NCI-H187 (cell line): ENCODE measurements around the gene PAFAH1B1.
A peak's percentile ranks its signal among the peaks of the same experiment; 100 is the strongest.

Source experiments
- DNase-seq, 2 experiments: peaks; one replicate each; lab custom pipeline; 2025; lab: John Stamatoyannopoulos, UW

PAFAH1B1 gene

DNA sequence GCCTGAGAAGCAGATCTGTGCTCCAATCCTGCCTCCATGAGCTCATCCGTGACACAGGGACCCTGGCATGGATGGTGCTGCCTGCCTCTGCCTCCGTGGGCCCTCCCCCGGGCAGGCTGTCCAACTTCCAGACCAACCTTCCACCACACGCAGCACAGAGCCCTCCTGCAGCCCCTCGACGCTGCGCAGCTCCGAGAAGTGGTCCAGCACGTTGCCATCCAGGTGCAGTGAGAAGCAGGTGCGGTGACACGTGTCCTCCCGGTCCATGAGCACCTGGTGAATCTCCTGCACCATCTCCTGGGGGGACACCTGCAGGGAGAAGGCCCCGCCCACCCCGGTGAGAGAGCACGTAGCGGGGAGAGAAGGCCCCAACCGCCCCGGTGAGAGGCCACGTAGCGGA lies 109.7 kb downstream of the PAFAH1B1 start:
- DNase-seq: no peak

DNA sequence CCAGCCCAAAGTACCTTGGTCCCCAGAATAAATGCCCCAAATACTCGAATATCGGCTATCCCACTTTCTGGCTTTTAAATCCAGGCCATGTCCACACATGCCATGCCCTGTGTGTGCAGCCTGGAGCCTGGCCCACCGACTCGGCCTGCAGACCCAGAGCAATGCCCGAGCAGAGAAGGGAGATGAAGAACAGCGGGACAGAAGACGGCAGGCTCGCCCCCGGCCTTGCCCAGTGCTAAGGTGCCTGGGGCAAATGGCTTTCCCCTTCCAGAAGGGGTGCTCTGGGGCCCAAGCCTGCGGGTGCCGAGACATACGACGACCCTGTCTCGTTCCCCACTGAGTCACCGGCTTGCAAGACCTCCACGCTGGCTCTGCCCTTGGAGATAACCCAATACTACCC lies 110.2 kb downstream of the PAFAH1B1 start:
- no peak for DNase-seq

DNA sequence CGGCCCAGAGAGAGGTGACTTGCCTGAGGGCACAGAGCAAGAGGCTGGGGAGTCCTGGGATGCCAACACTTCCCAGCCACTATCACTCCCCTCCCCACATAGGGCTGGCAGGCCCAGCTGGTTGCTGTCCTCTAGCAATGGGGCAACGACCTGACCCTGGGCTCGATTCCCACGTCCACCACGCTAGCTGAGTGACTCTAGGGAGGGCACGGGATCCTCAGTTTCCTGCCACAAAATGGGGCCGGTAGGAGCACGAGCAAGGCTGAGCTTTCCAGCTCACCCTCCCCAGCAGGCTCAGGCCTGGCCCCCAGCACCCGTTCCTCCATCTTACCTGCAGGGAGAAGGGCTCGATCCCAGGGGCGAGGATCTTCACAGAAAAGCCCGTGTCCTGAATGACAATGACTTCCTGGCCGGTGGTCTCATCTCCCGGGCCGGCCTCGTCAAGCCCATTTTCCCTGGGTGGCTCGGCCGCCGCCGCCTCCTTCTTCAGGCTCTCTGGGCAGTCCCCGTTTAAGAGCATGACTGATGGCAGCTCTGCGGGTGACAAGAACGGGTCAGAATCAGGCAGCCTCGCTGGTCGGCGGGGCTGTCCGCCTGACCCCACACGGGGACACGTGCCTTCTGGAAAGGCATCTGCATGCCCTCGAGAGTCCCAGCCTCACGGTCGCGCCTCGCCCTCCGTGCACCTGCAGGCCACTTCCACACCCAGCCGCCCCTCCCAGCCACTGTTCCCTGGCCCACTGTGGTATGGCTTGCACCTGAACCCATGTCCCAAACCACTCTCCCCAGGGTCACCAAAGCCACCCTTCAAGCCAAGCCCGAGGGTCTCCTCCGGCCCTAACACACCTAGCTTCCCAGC lies 110.8 kb downstream of the PAFAH1B1 start:
- no peak for DNase-seq

DNA sequence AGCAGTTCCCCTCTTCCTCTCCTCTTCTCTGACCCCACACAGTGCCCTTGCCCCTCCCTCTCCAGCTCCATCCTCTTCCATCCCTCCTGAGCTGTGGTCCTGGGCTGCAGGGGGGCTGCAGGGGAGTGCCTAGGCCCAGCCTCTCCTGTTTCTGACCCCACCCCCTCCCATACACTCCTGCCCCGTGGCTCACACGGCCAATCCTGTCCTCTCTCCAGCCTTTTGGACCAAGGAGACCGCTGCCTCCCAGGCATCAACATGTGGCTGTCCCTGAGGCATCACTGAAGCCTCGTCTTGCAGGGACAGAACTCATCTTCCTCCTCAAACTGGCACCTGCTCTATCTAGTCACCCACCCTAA lies 111.4 kb downstream of the PAFAH1B1 start:
- DNase-seq: no peak

DNA sequence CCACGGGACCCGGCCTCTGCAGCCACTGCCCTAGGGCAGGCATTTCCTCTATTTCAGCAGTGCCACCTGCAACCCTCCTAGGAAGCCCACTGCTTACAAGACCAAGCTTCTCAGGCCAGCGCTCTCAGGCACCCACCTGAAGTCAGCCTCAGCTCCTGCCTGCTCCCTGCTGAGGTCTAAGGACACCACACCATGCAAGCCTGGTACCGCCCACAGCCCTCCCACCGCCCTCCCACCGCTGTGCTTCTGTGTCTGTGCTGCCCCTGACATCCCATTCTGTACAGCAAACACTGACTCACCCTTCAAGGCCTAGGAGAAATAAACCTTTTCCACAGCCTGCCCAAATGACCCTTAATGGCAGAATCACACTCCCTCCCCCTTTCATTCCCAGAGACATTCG lies 111.8 kb downstream of the PAFAH1B1 start:
- no peak for DNase-seq

DNA sequence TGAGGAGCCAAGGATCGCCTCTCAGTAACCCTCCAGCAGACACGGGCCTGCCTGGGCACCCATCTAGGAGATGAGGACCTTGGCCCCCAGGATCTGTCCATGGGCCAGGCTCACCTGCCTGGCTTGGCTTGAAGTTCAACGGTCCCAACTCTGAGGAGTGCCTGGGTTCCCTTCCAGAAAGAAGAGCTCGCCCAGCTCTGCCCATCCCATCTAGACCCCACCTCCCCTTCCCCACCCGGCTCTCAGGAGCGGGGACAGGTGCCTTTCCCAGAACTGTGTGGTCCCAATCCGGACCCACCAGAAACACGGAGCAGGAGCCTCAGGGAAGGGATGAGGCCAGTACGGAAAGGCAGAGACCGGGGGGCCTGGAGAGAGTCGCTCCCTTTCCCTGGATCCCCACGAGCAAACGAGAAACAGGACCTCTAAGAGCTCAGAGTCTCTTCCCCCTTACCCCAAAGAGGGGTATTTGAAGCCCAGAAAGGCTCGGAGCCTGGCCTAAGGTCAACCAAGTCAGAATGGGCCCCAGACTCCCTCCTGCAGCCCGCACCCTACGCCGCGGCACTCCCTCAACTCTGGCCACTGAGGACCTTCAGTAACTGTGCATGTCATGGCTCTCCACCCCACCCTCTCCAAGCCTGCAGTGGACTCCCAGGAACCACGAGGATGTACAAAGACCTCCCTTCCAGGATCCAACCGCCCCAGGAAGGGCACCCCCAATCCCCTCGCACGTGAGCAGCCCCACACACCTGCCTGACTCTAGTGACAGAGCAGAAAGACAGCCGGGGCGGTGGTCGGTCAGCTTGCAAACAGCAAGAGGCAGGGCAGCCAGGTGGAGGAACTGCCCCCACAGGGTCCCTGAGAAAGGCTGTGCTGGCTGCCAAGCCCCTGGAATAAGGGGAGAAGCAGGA lies 112.7 kb downstream of the PAFAH1B1 start:
- no peak for DNase-seq

DNA sequence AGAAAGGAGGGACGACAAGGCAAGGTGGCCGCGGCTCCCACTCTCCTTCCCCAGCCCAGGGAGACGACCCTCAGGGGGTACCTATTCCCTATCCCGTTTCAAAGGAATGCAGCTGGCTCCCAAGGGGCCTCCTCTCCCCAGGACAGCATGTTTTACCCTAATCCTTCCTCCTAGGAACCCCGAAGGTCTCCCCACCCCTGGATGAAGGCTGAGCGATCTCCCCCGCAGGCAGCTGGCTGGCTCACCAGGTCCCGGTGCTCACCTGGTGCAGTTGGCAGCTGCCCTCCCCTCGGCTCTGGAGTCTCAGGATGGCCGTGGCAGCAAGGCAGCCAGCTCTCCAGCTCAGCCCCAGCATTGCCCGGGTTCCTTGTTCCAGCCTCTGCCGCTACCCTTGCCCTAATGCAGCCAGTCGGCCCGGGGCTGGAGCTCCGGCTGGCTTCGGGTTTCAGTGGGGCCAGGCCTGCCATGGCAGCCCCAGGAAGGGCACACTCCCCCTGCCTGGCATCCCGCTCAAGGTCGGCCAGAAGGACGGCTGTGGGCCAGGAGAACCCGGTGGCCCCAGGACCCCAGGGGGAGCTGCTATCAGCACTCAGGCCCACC lies 113.6 kb downstream of the PAFAH1B1 start:
- DNase-seq: no peak

DNA sequence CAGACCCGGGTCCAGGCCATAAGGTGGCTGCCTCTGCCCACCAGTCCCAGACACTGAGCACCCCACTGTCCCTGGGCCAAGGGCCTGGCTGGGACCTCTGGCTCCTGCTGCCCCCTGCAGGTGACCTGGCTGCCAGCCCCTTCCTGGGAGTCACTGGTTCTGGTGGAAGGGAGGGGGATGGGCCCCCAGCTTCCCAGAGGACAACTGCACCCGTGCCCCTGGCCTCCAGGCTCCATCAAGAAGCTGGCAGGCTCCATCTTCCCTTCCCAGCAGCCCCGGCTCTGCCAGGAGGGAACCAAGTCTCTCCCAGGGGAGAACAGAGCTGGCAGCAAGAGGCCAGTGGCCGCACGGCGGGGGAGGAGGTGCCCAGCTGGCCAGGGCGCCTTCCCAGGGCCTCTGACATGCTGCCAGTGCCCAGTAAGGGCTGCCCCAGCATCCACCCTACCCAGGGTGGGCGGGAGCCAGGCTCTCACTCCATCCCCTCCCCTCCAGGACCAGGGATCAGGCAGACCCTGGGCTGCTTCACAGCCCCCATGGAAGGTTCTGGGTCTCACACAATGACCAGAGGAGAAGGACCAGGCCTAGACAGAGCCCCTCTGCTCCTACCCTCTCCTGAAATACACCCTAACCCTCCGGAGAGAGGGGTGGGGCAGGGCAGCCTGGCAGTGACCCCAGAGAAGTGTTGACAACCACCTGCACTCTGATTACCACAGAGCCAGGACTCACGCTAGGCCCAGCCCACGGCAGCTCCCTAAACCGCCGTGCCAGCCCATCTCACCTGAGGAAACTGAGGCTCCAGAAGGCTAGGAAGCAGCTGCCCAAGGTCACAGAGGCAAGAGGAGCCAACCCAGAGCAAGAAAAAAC lies 114.5 kb downstream of the PAFAH1B1 start:
- no peak for DNase-seq

DNA sequence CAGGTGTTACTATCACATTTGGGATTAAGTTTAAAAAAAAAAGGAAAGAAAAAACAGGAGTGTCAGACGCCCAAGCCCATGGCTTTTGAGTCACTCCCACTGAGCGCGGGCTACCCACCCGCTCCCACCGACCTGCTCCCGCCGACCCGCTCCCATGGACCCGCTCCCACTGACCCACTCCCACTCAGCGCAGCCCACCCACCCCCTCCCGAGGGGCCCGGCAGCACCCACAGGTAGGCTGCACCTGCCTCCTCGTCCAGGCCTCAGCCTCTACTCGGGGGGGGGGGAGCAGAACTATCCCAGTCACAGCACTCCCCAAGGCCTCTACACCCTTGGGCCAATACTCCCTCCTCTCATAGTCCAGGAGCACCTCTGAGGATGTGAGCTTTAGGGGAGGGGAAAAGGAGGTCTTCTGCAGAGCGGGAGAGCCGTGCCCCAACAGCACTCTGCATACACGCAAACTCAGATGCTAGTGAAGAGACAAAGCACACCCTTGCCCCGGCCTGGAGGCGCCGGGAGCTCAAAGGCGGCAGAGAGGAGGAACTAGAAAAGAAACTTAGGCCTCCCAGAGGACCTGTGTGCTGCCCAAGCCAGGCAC lies 115.2 kb downstream of the PAFAH1B1 start:
- no peak for DNase-seq

DNA sequence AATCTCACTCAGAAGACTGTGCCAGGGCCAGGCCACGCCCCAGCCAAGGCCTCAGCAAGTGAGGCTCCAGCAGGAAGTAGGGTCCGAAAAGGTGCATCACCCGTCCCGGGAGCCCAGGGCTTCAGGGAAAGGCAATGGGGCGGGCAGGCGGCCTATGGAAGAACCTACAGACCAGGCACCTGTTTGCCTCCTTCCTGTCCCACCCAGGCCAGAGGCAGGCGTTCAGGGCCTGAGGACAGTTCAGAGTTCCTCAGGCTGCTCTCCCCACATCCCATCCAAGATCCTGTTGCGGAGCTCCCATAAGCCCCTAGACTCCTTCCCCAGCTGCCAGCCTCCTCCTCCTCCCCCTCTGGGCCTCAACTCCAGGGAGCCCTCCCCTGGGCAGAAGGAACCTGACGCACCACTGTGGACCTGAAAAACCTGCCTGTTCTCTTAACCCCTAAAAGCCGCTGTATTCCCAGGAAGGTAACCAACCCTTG lies 115.8 kb downstream of the PAFAH1B1 start:
- no peak for DNase-seq

DNA sequence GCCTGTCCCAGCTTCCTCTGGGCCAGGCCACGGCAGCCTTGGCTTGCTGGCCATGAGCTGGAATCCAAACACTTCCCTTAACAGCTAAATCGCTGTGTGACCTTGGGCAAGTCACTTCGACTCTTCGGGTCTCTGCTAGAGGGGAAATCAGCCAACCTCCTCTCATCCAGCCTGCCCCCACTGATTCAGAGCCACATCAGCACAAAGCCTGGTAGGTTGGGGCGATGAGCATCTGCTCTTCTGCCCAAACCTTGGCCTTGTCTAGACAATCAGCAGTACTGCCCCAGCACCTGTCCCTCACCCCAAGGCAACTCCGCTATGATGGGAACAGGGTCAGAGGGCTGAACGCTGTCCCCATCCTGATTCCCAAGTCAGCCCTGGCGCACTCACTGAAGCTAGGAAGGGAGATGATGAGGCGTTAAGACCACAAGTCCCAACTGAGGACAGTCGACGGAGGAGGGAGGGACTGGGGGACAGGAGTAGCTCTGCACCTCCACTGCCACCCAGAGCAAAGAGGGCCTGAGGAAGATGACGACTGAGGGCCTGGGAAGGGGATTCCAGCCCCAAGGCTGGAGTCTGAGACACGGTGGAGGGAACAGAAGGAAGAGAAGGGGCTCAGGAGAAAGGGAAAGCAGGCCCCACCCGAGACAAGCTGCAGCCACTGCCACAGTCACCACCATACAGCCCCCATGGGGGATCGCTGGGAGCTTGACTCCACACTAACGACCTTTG lies 116.8 kb downstream of the PAFAH1B1 start:
- no peak for DNase-seq

DNA sequence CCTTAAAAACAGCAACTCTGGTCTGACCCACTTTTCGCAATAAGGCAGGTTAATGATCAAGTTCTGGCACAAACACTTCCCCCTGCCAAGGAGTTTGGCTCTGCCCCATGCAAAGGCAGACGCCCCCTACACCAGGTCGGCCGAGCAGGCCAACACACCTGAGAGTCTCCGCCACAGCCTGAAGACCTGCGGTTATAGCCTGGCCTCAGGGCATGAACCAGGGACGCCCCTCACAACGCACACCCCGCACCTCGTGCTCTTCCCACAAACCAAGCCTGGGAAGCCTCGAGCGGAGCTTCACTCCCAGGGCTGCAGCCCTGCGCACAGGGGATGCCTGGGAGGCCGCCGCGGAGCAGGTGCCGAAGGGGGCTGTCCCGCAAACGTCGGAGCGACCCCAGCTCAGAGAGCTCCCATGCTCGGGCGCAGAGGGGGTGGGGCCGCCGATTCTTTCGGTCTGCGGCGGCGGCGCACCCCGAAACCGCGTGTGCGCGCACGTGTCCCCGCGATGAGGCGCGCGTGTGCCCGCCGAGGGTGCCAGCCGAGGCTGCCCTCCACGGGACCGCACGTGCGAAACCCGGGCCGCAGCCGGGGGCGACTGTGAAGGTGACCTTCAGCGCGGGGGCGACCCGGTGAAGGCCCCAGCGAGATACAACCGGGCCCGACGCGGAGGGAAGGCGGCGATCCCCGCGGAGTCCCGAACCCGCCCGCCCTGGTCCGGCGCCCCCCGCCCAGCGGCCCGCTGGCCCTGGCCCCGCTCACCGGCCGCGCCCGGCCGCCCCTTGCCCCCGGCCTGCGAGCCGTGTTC lies 117.6 kb downstream of the PAFAH1B1 start:
- DNase-seq: no peak

DNA sequence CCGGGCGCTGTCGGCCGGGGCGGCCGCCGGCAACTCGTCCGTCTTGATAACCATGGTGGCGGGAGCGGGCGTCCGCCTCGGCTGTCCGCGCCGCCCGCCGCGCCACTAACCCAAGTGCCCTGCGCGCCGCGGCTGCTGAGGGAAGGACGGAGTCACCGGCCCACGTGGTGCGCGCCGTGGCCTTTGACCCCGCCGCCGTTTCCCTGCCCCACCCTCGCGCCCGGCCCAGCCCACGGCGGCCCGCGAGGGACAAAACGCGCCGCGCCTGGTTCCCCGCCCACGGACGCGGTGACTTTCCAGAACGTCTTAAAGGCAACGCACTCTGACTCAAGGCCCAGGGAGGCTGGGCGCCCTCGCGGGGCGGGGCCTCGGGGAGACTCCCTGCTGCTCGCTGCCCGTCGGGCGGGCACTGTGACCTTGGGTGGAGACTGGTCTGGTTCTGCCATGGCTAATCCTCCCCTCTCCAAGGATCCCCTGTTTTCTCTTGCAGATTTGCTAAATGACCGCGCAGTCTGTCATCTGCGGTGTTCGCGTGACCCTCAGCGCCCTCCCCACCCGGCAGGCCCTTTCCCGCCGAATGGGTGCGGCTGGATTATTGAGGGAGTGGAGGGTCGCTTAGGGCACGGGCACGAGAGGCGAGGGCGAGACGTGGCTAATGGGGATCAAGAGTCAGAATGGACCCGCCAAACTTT lies 118.3 kb downstream of the PAFAH1B1 start, which contains the start of gene CLUH:
TSS of gene CLUH (minus strand) at position 157 of the 692 bp plus-strand sequence. CDS start at position 54, 103 bp downstream.
- DNase-seq: peak; percentile 60 to 64

DNA sequence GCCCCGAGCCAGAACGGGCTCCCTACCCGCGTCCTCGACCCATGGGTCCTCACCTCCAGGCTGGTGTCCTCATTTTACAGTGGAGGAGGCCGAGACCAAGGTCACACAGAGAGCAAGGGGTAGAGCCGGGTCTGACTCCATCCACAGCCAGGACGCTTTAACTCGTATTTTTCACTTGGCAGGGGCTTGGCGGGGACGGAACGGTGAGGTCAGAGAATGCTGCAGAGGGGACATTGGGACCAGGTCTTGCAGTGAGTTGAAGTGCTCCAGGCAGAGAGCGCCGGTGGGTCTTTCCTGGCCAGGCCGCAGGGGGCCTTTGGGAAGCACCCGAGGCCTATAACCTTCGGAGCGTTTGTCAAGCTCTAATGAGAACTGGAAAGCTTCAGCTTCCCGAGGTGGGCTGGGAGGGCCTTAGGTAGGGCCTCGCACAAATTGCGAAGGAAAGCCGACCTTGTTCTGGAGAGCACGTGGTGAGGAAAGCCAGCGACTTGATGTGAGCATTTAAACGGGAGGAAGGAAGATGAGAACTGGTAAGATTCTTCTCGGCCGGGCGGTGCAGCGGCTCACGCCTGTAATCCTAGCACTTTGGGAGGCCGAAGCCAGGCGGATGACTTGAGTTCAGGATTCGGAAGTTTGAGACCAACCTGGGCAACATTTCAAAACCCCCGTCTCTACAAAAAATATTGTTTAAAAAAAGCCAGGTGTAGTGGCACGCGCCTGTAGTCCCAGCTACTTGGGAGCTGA lies 119.0 kb downstream of the PAFAH1B1 start:
- DNase-seq: no peak

DNA sequence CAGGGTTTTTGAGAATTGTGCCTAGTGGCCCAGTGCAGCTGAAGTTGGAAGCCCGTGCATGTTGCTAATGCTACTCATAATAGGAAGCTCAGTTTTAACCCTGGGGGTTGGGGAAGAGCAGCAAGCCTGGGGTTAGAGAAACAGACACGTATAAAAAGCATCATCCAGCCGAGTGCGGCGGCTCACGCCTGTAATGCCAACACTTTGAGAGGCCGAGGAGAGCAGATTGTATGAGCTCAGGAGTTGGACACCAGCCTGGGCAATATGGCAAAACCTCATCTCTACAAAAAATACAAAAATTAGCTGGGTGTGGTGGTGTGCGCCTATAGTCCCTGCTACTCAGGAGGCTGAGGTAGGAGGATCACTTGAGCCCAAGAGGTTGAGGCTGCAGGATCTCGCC lies 120.4 kb downstream of the PAFAH1B1 start:
- DNase-seq: no peak

DNA sequence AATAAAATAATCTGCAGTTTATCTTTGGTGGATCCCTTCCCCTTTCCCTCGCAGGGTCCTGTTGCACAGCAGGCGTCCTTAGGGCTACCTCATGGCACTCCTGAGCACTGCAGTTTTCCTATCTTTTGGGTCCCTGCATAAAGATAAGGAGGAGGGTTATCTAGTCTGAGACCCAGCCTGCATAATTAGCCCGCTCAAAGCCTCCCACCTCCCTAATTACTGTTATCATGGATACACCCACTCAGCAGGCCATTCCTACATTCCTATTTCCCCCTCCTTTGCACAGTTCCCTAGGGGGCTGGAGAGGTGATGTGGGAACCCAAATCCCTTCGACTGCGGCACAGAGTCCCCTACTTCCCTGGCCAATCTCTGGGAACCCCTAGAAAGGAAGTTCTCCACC lies 123.2 kb downstream of the PAFAH1B1 start:
- DNase-seq: no peak

DNA sequence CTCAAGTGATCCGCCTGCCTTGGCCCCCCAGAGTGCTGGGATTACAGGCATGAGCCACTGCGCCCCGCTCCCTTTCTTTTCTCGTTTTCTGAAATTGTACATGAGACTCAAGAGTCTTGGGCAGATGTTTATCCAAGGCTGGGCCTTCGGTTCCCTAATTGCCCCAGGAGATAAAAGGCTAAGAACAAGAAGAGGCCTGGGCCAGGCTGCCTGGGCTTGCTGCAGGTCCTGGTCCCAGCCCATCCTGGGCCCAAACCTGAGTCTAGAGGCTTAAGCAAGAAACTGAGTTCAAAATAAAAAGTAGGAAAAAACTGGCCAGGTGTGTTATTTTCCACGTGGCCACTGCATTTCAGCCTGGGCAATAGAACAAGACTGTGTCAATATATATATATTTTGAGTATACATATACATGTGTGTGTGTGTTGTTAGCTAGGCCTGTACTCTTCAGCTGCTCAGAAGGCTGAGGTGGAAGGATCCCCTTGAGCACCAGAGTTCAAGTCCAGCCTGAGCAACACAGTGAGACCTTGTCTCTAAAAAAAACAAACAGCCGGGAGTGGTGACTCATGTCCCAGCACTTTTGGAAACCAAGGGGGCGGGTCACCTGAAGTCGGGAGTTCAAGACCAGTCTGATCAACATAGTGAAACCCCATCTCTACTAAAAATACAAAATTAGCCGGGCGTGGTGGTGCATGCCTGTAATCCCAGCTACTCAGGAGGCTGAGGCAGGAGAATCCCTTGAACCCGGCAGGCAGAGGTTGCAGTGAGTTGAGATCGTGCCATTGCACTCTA lies 124.9 kb downstream of the PAFAH1B1 start:
- no peak for DNase-seq
